Glutamatergic neuron (in vitro differentiated cells): ENCODE results near the gene PIWIL1. TPM values are rescaled to one million over a fixed set of nuclear protein-coding genes. Genes with fewer than 3 reads are reported as not detected.

Experiments used
- DNase-seq: peaks from one replicate; pipeline ENCODE4 v3.0.0; 2022
- H3K27ac Mint-ChIP-seq: one replicate; pipeline ENCODE4 v1.8.0; 2020; ENCODE audit warnings: mild to moderate bottlenecking, mixed read lengths, inconsistent platforms; ENCODE audit not compliant: unreplicated experiment
- H3K27me3 Mint-ChIP-seq: one replicate; pipeline ENCODE4 v1.8.0; 2020; ENCODE audit warnings: mild to moderate bottlenecking, moderate library complexity, mixed read lengths, inconsistent platforms; ENCODE audit not compliant: unreplicated experiment
- H3K36me3 Mint-ChIP-seq: one replicate; pipeline ENCODE4 v1.8.0; 2020; ENCODE audit warnings: mild to moderate bottlenecking, mixed read lengths, inconsistent platforms; ENCODE audit not compliant: unreplicated experiment
- H3K4me1 Mint-ChIP-seq: one replicate; pipeline ENCODE4 v1.8.0; 2020; ENCODE audit warnings: mild to moderate bottlenecking, low read depth, mixed read lengths, inconsistent platforms; ENCODE audit not compliant: unreplicated experiment
- H3K4me3 Mint-ChIP-seq: one replicate; pipeline ENCODE4 v1.8.0; 2020; ENCODE audit warnings: mild to moderate bottlenecking, mixed read lengths, inconsistent platforms; ENCODE audit not compliant: unreplicated experiment
- H3K9me3 Mint-ChIP-seq: one replicate; pipeline ENCODE4 v1.8.0; 2020; ENCODE audit warnings: mild to moderate bottlenecking, moderate library complexity, mixed read lengths, inconsistent platforms; ENCODE audit not compliant: unreplicated experiment
- total RNA-seq: library from RNA; stranded (reverse); fragmentation: NEBNext Ultra II Directional; extraction: Animal tissue kit (Norgen Biotek cat#: 25700); gene quantifications from one replicate; pipeline ENCODE4 v1.2.1, GENCODE V29; 2021; ENCODE audit not compliant: unreplicated experiment
- TF ChIP-seq, protein P1 (sequence below): fragments of 200-600 bp; sonication (generic); IDR thresholded peaks from one replicate; pipeline ENCODE4 v1.5.0; 2021; ENCODE audit not compliant: partially characterized antibody, unreplicated experiment

PIWIL1 gene
- total RNA-seq, 1 donor from 2014 or later = not detected

- H3K4me3 Mint-ChIP-seq = no peak overlapping the region
- H3K9me3 Mint-ChIP-seq = peaks cover 8% of the 10 kb centered on the region
- H3K27ac Mint-ChIP-seq = no peak overlapping the region
- TF ChIP-seq, protein P1, sequence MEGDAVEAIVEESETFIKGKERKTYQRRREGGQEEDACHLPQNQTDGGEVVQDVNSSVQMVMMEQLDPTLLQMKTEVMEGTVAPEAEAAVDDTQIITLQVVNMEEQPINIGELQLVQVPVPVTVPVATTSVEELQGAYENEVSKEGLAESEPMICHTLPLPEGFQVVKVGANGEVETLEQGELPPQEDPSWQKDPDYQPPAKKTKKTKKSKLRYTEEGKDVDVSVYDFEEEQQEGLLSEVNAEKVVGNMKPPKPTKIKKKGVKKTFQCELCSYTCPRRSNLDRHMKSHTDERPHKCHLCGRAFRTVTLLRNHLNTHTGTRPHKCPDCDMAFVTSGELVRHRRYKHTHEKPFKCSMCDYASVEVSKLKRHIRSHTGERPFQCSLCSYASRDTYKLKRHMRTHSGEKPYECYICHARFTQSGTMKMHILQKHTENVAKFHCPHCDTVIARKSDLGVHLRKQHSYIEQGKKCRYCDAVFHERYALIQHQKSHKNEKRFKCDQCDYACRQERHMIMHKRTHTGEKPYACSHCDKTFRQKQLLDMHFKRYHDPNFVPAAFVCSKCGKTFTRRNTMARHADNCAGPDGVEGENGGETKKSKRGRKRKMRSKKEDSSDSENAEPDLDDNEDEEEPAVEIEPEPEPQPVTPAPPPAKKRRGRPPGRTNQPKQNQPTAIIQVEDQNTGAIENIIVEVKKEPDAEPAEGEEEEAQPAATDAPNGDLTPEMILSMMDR = no peak
- H3K27me3 Mint-ChIP-seq = peaks cover 3% of the 10 kb centered on the region
- DNase-seq = no peak
- no peaks in the 10 kb centered on the region for H3K4me1 Mint-ChIP-seq
- peaks cover 6% of the 10 kb centered on the region for H3K36me3 Mint-ChIP-seq
Measured at GRCh38 chr12:130356222-130356621, 18.5 kb downstream of the PIWIL1 start.

DNA sequence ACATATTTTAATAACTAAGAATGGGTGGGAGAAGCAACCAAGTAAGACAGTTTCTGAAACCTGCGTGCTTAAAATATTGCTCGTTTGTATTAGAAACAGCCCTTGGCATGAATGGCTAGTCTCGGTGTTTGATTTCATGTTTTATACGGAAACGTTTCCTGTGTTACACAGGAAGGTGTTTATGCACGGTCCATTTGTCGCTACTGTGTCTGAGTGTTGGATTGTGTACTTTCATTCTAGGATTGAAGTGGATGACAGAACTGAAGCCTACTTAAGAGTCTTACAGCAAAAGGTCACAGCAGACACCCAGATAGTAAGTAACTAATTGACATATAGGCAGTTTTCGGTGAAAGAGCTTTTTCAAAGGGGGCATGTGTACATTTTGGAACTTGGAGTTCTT lies 19.6 kb downstream of the PIWIL1 start:
- DNase-seq = no peak
- no peak overlapping the region for H3K27ac Mint-ChIP-seq
- H3K36me3 Mint-ChIP-seq = no peaks in the 10 kb centered on the region
- peaks cover 3% of the 10 kb centered on the region for H3K27me3 Mint-ChIP-seq
- TF ChIP-seq, protein P1 = no peak
- H3K9me3 Mint-ChIP-seq = peaks cover 6% of the 10 kb centered on the region
- no peaks in the 10 kb centered on the region for H3K4me1 Mint-ChIP-seq
- H3K4me3 Mint-ChIP-seq = no peak overlapping the region

DNA sequence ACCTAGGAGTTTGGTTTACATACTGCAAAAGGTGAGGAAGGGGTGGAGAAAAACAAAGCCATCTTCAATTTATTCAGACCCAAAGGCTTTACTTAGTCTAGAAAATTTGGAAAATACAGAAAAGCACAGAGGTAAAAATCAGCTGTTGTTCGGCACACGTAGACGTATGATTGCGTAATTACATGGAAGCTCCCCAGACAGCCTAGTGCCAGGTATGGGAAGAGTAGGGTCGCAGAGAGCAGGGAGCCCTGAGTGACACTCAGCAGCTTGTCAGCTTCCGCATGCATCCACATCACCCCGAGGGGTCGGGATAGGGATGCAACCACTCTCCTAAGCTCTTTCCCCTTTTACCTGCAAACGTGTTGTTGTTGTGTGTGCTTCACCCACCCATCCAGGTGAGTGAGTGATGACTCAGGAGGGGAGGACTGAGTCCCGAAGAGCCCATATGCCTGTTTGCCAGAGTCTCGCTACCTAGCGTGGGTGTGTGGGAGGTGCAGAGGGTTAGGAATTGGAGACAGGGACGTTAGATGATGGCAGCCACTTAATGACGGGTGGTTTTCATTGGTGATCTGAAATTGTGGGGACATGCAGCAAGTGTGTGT lies 20.1 kb downstream of the PIWIL1 start:
- H3K27me3 Mint-ChIP-seq = peaks cover 3% of the 10 kb centered on the region
- no peak overlapping the region for H3K4me3 Mint-ChIP-seq
- H3K36me3 Mint-ChIP-seq = no peaks in the 10 kb centered on the region
- DNase-seq = no peak
- H3K4me1 Mint-ChIP-seq = no peaks in the 10 kb centered on the region
- TF ChIP-seq, protein P1 = no peak
- no peak overlapping the region for H3K27ac Mint-ChIP-seq
- H3K9me3 Mint-ChIP-seq = peaks cover 3% of the 10 kb centered on the region

DNA sequence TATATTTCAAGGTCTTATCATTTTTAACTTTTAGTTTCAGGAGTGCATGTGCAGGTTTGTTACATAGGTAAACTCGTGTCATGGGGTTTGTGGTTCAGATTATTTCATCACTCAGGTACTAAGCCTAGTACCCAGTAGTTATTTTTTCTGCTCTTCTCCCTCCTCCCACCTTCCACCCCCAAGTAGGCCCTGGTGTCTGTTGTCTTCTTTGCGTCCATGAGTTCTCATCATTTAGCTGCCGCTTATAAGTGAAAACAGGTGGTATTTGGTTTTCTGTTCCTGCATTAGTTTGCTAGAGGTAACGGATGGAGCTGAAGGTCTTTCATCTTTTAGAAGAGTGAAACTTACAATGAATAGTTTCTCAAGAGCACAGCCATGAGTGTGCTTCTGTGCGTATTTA lies 24.4 kb downstream of the PIWIL1 start:
- H3K27me3 Mint-ChIP-seq = no peaks in the 10 kb centered on the region
- TF ChIP-seq, protein P1 = no peak
- no peak for DNase-seq
- H3K4me1 Mint-ChIP-seq = no peaks in the 10 kb centered on the region
- H3K4me3 Mint-ChIP-seq = no peak overlapping the region
- H3K27ac Mint-ChIP-seq = no peak overlapping the region
- H3K9me3 Mint-ChIP-seq = peaks cover 3% of the 10 kb centered on the region
- no peaks in the 10 kb centered on the region for H3K36me3 Mint-ChIP-seq

- TF ChIP-seq, protein P1 = no peak
- no peak overlapping the region for H3K4me3 Mint-ChIP-seq
- DNase-seq = no peak
- H3K27ac Mint-ChIP-seq = no peak overlapping the region
- no peaks in the 10 kb centered on the region for H3K4me1 Mint-ChIP-seq
- no peaks in the 10 kb centered on the region for H3K9me3 Mint-ChIP-seq
- H3K27me3 Mint-ChIP-seq = no peaks in the 10 kb centered on the region
- no peaks in the 10 kb centered on the region for H3K36me3 Mint-ChIP-seq
Measured at GRCh38 chr12:130364578-130364977, 26.9 kb downstream of the PIWIL1 start.
